Mononuclear cell (primary cell): ENCODE results near the gene MIOX. TPM values are rescaled to one million over a fixed set of nuclear protein-coding genes. Genes with fewer than 3 reads are reported as not detected.
A peak's percentile ranks its signal among the peaks of the same experiment; 100 is the strongest.

Source experiments
- H3K27me3 ChIP-seq: 2 replicates; pipeline ENCODE4 v1.6.0; 2011; ENCODE audit warnings: low read length, control low read depth; ENCODE audit not compliant: insufficient read depth
- H3K4me1 ChIP-seq: 2 replicates; pipeline ENCODE4 v1.5.1; 2011; ENCODE audit warnings: mild to moderate bottlenecking, low read length, control low read depth; ENCODE audit not compliant: insufficient read depth
- H3K4me3 ChIP-seq: 2 replicates; pipeline ENCODE4 v1.5.1; 2011; ENCODE audit warnings: mild to moderate bottlenecking, low read length, moderate library complexity
- H3K9me3 ChIP-seq: 2 replicates; pipeline ENCODE4 v1.5.1; 2011; ENCODE audit warnings: low read depth, mild to moderate bottlenecking, control low read depth, low read length
- total RNA-seq: library from RNA; depleted of rRNA; stranded (reverse); fragments of >200 nt; gene quantifications from one replicate; pipeline ENCODE4 v1.2.3, GENCODE V29; 2012

Gene MIOX
- total RNA-seq, 1 donor, result not detected

DNA sequence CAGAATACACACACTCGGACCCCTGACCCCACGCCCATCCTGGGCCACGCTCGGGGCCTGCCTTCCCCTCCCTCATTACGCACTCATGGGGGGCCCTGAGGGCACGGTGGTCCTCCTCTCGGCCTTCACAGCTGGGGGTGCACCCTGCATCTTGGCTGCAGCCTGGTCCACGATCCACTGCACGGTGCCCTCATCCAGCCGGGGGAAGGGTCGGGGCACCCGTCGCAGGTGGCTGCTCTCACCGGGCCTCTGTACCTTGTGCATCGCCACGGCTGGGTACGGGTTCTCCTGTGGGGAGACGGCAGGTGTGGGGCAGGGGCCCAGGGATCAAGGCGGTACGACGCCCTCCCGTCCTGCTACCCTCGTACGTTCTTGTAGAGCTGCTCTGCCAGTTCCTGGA lies 22.2 kb upstream of the MIOX start:
- Histone ChIP-seq H3K4me1 (peaks cover 12% of the 10 kb centered on the region), H3K27me3 (no peaks in the 10 kb centered on the region), H3K9me3 (no peaks in the 10 kb centered on the region), H3K4me3 (no peak overlapping the region)

GRCh38 chr22:50465066-50465930 lies 21.4 kb upstream of the MIOX start:
- H3K4me3 ChIP-seq, result no peak overlapping the region
- H3K4me1 ChIP-seq, result peaks cover 20% of the 10 kb centered on the region
- H3K9me3 ChIP-seq, result no peaks in the 10 kb centered on the region
- no peaks in the 10 kb centered on the region for H3K27me3 ChIP-seq

- Histone ChIP-seq H3K4me3 (no peak overlapping the region), H3K27me3 (no peaks in the 10 kb centered on the region), H3K4me1 (peaks cover 40% of the 10 kb centered on the region), H3K9me3 (no peaks in the 10 kb centered on the region)
Measured at GRCh38 chr22:50467341-50467740, 19.3 kb upstream of the MIOX start.

- peaks cover 46% of the 10 kb centered on the region for H3K4me1 ChIP-seq
- no peak overlapping the region for H3K4me3 ChIP-seq
- H3K9me3 ChIP-seq, result no peaks in the 10 kb centered on the region
- H3K27me3 ChIP-seq, result no peaks in the 10 kb centered on the region
Measured at GRCh38 chr22:50467773-50468440, 18.8 kb upstream of the MIOX start.

- Histone ChIP-seq H3K27me3 (no peaks in the 10 kb centered on the region), H3K4me1 (peaks cover 53% of the 10 kb centered on the region), H3K4me3 (no peak overlapping the region), H3K9me3 (no peaks in the 10 kb centered on the region)
Measured at GRCh38 chr22:50468626-50469025, 18.0 kb upstream of the MIOX start.

DNA sequence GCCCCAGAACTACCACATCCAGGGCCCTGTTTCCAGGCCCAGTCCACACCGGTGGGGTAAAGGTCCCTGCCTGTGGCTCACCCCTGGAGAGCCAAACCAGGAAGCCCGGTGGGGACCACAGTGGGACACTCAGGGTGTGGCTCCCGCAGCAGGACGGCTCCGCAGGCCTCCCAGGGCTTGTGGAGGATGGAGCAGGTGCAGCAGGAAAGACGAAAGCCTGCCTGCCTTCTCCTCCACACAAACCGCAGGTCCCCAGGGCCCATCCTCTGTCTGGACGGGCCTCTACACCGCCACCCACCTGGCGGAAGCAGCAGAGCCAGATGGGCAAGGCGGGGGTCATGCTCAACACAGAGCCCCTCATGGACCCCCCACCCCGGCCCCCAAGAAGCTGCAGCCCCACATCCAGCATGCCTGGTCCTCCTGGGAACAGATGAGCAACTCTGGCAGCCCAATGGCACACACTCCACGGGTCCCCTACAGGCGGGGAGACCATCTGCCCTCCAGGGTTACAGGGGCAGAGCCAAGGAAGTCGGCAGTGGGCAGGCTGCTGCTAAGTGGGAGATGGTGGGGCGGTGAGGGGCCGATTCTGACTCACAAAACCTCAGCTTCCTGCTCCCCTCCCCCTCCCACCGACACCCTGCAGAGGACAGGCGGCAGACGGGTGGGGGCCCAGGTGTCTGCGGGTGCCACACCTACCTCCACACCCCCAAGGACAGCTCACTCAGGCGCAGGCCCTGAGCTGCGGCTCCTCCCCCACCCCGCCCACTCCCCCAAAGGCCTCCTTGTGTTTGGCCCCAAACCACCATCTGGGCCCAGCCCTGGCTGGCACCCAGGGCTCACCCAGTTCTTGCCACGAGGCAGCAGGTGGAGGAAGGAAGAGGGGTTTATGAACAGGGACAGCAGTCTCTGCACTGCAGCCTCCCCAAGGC lies 17.0 kb upstream of the MIOX start:
- peaks cover 58% of the 10 kb centered on the region for H3K4me1 ChIP-seq
- no peaks in the 10 kb centered on the region for H3K9me3 ChIP-seq
- H3K4me3 ChIP-seq, result no peak overlapping the region
- no peaks in the 10 kb centered on the region for H3K27me3 ChIP-seq

DNA sequence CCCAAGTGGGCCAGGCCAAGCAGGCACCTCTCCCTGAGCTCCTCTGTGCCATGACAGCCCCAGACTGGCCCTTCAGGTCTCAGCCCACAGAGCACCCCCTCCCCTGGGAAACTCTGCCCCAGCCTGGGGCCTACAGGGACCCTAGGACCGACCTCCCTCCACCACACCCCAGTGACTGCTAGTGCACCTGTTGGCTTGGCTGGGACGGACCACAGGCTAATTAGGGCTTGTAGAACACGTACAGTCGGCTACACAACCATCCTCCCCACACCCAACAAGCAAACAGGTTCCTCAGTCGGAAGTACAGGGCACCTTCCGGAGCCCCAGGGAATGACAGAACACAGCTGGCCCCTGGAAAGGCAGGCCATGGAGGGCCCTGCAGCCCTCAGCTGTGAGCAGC lies 16.2 kb upstream of the MIOX start:
- Histone ChIP-seq H3K4me1 (peaks cover 63% of the 10 kb centered on the region), H3K27me3 (no peaks in the 10 kb centered on the region), H3K9me3 (no peaks in the 10 kb centered on the region), H3K4me3 (no peak overlapping the region)

DNA sequence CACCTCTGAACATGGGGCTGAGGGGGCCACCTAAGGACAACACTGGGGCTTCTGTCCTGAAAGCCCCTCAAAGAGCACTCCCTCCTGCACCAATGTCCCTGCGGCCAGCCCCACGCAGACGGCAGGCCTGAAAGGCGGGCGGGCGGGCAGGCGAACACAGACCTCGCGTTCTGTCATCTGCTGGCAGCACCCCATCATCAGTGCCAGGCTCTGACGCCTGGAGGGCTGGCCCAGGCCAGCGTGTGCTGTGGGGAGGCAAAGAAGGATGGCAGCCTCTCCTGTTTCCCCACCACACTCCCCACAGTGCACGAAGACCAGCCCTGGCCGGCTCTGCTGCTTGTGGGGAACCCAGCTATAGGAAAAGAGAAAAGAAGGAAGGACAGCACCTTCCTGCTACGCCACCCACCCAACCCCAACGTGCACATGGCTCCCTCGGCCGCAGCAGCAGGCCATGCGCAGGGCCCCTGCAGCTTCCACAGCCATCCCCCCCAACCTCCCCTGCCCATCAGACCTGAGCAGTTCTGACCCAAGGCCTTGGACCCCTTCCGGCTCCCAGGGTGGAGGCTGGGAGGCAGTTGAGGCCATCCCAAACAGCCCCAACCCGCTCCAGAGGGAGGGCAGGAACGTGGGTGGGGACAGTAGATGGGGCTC lies 15.3 kb upstream of the MIOX start:
- Histone ChIP-seq H3K9me3 (no peaks in the 10 kb centered on the region), H3K4me3 (no peak overlapping the region), H3K4me1 (peaks cover 65% of the 10 kb centered on the region), H3K27me3 (no peaks in the 10 kb centered on the region)

DNA sequence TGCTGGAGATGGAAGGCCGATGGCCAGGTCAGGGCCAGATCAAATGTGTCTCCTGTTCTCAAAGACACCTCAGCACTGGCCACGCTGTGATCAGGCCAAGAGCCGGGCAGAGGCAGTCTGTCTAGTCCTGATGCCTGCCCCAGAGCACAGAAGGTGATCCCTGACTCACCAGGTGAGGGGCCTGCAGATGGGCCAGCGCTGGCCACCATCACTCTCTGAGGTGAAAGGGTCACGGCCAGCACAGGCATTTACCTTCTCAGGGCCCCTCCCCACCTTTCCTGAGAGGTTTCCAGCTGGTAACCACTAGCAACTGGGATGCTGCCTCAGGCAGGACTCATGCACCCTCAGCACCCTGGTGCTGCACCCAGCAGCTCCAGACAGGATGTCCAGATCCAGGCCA lies 14.7 kb upstream of the MIOX start:
- Histone ChIP-seq H3K4me1 (peaks cover 65% of the 10 kb centered on the region), H3K9me3 (no peaks in the 10 kb centered on the region), H3K4me3 (no peak overlapping the region), H3K27me3 (no peaks in the 10 kb centered on the region)

DNA sequence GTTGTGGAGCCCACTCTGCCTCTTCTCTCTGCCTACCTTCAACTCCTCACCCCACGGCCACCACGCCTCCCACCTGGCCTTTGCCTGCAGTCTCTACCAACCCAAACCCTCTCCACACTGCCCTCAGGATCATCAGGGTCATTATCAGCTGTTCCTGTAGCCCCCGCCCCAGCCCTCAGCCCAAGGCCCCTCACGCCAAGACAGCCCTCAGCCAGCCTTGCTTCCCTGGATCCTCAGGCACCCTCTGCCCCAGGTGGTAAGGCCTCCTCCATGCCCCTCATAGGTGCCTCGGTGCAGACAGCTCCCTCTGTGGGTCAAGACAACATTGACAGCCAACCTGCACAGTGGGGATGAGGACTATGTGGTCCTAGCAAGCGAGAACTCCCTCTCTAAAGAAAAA lies 13.6 kb upstream of the MIOX start:
- Histone ChIP-seq H3K9me3 (no peaks in the 10 kb centered on the region), H3K27me3 (no peaks in the 10 kb centered on the region), H3K4me1 (peaks cover 65% of the 10 kb centered on the region), H3K4me3 (no peak overlapping the region)

GRCh38 chr22:50473855-50474671 lies 12.6 kb upstream of the MIOX start:
- Histone ChIP-seq H3K4me3 (peak overlapping the region; percentile 55), H3K9me3 (no peaks in the 10 kb centered on the region), H3K4me1 (peaks cover 57% of the 10 kb centered on the region), H3K27me3 (no peaks in the 10 kb centered on the region)

GRCh38 chr22:50474710-50475651 lies 11.7 kb upstream of the MIOX start, which contains the start of gene SBF1:
Gene SBF1, minus strand, starts transcription at chr22:50475035. Its CDS starts 195 bp downstream, at chr22:50474840.
- Histone ChIP-seq H3K4me3 (peak within 1 kb of the TSS; percentile 55), H3K9me3 (no peaks in the 10 kb centered on the region), H3K4me1 (peaks cover 48% of the 10 kb centered on the region), H3K27me3 (peaks cover 3% of the 10 kb centered on the region)

DNA sequence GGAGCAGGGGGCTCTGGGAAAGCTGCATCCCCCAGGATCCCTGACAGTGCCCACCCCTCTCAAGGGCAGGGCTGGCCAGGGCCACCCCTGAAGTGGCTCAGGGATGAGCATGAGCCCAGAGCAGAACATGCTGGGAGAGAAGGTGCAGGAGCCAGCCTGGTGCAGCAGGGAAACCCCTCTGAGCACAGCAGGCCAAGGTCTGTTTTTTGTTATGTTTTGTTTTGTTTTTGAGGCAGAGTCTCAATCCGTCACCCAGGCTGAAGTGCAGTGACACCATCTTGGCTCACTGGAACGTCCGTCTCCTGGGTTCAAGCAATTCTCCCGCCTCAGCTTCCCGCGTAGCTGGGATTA lies 11.0 kb upstream of the MIOX start:
- Histone ChIP-seq H3K4me3 (no peak overlapping the region), H3K9me3 (no peaks in the 10 kb centered on the region), H3K27me3 (peaks cover 8% of the 10 kb centered on the region), H3K4me1 (peaks cover 42% of the 10 kb centered on the region)
